ENCODE results near the gene SLC24A4.
"Not testable (repeated sequence)": the region's sequence is repeated elsewhere in the genome, so short reads cannot be mapped to it uniquely, and the experiment has no call there.

Gene SLC24A4

GRCh38 chr14:92373336-92373735 is 50.4 kb downstream of the SLC24A4 start:
- no peak for DNase-seq

GRCh38 chr14:92380131-92380530 is 57.2 kb downstream of the SLC24A4 start:
- no peak for DNase-seq

- DNase-seq = no peak
Observed at GRCh38 chr14:92380582-92380981, 57.6 kb downstream of the SLC24A4 start.

GRCh38 chr14:92382677-92383076 is 59.7 kb downstream of the SLC24A4 start:
- peak in 2 of 14 donors; percentile 15 to 19 for DNase-seq

DNA sequence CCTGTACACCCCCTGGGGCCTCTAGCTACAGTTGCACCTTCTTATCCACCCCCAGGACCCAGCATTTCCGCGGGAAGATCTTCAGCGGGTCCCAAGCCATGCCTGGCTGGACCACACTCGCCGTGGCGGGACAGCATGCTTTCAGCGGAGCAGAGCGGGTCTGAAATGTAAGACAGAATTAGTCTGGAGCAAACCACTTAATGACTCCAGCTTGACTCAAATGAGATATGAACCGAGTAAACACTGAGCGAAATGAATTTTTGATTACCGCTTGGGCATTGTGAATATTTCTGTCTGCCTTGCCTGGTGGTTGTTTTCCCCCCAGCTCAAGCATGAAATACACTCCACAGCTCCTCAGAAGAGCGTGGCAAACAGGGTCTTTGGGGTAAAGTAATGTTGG is 60.8 kb downstream of the SLC24A4 start:
- no peak for DNase-seq

- no peak for DNase-seq
Observed at GRCh38 chr14:92384461-92385133, 61.6 kb downstream of the SLC24A4 start.

DNA sequence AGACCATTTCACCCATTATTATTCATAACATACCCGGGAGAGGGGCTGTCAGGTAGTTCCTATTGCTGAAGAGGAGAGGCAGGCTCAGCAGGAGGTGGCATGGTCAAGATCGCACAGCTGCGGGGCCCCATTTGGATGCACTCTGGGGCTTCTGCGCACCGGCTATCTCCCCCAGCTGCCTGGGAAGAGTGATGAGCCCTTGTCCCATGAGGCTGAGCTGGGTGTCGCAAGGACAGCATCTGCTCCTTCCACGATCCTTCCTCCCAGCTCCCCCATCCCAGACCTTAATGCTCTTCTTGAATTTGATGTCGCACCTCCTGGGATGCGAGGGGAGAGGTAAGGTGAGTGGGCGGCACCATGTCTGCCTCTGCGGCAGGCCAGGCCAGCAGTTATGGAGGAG is 62.6 kb downstream of the SLC24A4 start:
- no peak for DNase-seq

DNA sequence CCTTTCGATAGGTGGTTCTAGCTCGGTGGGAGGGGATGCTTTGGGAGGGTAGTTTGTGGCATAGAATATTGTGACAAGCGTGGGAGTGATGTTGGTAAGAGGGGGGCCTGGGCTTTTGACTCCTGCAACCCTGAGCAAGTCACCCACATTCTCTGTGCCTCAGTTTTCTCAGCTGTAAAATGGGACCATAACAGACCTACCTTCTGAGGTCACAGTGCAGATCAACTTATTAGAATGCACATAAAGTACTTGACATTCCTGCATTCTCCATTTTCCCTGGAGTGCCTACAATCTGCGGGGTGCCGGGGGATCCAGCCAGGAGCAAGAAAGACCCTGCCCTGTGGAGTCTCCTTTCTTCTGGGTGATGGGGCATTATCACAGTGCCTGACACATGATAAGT is 63.2 kb downstream of the SLC24A4 start:
- DNase-seq = no peak

- DNase-seq = no peak
Observed at GRCh38 chr14:92386637-92387036, 63.7 kb downstream of the SLC24A4 start.

DNA sequence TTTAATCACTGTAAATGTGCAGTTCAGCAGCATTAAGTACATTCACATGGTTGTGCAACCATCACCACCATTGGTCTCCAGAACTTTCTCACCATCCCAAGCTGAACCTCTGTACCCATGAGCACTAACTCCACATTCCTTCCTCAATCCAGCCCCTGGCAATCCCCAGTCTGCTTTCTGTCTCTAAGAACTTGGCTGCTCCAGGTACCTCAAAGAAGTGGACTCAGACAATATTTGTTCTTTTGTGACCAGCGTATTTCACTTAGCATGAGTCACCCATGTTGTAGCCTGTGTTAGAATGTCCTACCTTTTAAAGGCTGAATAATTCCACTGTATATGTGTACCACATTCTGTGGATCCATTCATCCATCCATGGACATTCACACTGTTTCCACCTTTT is 64.6 kb downstream of the SLC24A4 start:
- no peak for DNase-seq

DNA sequence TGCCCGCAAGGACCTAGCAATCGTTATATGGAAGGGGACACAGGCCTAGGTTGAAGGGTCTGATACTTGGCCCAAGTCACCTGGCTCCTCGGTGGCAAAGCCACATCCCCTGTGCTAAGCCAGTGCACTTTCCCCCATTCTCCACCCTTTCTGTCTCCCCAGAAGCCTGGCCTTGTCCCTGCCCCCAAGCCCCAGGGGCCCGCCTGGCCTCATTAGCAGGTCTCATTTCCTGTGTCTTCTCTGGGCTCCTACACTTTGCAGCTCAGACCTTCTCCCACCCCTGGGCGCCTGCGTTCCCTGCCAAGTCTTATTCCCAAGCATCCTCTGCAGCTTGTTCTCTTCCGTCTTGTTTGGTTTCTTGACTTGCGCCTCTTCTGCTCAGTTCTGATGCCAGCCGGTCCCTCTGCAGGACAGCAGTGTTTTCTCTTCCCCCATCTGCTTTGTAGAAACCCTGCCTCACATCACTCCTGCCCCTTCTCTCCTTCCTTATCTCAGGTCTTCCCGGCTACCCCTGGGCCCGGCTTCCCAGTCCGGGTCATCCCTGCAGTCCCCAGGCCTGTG is 66.7 kb downstream of the SLC24A4 start:
- DNase-seq = no peak

- no peak for DNase-seq
Observed at GRCh38 chr14:92391726-92392125, 68.8 kb downstream of the SLC24A4 start.

DNA sequence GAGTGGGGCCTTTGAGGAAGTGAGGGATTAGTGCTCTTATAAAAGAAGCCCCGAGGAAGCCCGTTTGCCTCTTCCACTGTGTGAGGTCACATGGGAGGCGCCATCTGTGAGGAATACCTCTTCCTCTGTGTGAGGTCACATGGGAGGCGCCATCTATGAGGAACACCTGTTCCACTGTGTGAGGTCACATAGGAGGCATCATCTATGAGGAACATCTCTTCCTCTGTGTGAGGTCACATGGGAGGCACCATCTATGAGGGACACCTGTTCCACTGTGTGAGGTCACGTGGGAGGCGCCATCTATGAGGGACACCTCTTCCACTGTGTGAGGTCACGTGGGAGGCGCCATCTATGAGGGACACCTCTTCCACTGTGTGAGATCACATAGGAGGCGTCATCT is 69.7 kb downstream of the SLC24A4 start:
- DNase-seq = no peak

DNA sequence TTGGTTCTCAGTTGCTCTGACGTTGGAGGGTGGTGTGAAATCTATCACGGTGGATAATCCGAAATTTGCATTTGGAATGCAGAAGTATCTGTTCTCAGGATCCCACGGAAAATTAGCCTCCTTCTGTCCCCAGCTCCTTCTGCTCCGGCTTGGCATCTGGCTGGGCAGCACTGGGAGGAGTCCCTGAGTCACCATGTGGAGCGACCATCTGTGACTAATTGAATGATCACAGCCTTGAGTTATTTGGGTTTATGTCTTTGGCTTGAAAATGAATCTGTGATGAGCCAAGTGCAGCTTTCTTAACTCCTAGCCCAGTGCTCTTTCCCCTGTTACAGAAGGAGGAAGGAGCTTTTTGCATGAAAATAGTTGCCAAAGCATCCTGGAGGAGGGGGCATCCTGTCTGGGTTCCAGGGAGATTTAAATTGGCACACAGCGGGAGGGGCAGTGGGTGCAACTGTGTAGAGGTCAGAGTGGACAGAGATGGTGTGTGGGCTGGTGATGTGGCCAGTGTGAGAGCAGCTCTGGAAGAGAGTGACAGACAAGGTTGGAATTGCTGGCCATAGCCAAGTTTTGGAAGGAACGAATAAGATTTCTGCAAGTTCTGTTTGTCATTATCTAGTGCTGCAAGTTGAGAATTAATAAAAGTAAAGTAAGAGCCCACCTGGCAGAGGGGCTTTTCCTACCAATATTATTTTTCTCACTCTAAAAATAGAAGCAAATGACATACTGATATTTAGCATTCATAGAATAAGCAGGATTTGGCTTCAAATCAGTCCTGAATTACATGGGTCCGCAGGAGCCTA is 74.4 kb downstream of the SLC24A4 start:
- no peak for DNase-seq

- no peak for DNase-seq
Observed at GRCh38 chr14:92397953-92398564, 75.1 kb downstream of the SLC24A4 start.

GRCh38 chr14:92398888-92399636 is 76.1 kb downstream of the SLC24A4 start:
- no peak for DNase-seq

DNA sequence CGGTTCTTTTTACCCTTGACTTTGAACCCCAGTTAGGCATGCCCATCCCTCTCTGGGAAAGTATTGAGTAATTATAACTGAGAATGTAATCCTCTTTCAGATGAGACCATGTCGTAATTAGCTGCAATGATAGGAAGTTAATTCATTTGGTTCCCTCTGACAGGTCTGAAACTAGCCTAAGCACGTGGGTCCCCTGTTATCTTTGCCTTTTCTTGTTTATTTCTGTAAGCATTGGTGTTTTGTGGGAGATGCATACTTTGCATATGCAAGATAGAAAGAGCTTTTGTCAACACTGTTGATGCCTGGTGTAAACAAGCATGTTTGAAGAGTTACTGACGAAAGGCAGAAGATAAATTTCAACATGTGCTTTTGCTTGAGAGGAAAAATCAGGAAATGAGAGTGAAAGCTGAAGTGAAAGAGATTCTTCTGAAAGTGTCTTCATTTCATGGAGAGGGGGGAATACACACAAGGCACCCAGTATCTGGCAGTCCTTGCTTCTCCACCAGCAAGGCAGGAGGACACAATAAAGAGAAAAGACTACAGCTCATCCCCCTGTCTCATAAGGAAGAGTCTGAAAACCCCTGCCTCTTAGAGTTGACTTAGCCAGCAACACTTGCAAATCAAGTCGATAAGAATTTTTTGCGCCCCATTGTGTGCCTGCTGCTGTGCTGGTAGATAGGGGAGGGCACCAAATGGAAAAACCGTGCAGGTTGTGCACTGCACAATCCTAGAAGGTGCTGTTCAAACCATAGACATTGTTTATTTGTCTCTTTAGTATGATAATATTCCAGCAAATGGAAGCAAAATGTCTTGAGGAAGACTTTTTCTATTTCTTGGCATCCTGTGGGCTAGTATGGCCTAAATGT is 77.8 kb downstream of the SLC24A4 start:
- no peak for DNase-seq

- DNase-seq = no peak
Observed at GRCh38 chr14:92401561-92401960, 78.6 kb downstream of the SLC24A4 start.

DNA sequence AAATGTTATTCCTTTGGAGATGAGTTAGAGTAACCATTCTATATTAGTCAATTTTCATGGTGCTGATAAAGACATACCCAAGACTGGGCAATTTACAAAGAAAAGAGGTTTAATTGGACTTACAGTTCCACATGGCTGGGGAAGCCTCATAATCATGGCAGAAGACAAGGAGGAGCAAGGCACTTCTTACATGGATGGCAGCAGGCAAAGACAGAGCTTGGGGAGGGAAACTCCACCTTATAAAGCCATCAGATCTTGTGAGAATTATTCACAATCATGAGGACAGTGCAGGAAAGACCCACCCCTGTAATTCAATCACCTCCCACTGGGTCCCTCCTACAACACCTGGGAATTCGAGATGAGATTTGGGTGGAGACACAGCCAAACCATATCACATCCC is 79.5 kb downstream of the SLC24A4 start:
- DNase-seq = not testable (repeated sequence)

GRCh38 chr14:92404018-92404417 is 81.1 kb downstream of the SLC24A4 start:
- DNase-seq = no peak

DNA sequence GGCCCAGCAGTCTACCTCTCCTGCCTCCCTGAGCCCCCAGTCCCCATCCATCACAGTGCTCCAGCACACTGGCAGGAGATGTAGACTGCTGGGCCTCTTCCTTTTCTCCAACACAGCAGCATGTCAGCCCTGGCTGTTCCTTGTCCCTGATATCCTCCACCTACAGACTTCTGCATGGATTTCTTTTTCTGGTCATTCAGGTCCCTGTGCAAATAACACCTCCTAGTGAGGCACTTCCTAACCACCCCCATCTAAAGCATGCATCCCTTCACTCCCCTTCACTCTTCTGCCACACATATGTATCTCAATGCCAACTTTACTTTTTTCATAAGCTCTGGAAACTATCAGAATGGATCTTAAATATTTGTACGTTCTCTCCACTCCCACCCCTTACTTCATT is 81.5 kb downstream of the SLC24A4 start:
- no peak for DNase-seq

- no peak for DNase-seq
Observed at GRCh38 chr14:92404938-92405337, 82.0 kb downstream of the SLC24A4 start.
